HepG2 (cell line): ENCODE data around the gene NMT2. TPM values are rescaled to one million over a fixed set of nuclear protein-coding genes. Genes with fewer than 3 reads are reported as not detected.

Source experiments
- ARHGAP35 ChIP-seq: sonication (generic); formaldehyde crosslinking; IDR thresholded peaks from 2 replicates; pipeline ENCODE4 v1.9.0; 2022; ENCODE audit warnings: mild to moderate bottlenecking, inconsistent platforms, moderate library complexity, missing genetic modification reagents, borderline replicate concordance
- CENPT ChIP-seq: sonication (generic); formaldehyde crosslinking; IDR thresholded peaks from 2 replicates; pipeline ENCODE4 v1.8.0; 2022; ENCODE audit warnings: low read depth, mild to moderate bottlenecking, moderate library complexity, missing genetic modification reagents
- HNF4A ChIP-seq: sonication (generic); formaldehyde crosslinking; IDR thresholded peaks from 2 replicates; pipeline ENCODE4 v1.4.0; 2020; ENCODE audit warnings: missing genetic modification reagents
- KMT2A ChIP-seq: sonication (generic); formaldehyde crosslinking; IDR thresholded peaks from 2 replicates; pipeline ENCODE4 v1.4.0; 2020; ENCODE audit warnings: missing genetic modification reagents
- MEIS1 ChIP-seq: sonication (generic); formaldehyde crosslinking; IDR thresholded peaks from 2 replicates; pipeline ENCODE4 v1.9.0; 2021; ENCODE audit warnings: mild to moderate bottlenecking, missing genetic modification reagents, moderate library complexity, borderline replicate concordance
- NFATC3 ChIP-seq: sonication (generic); formaldehyde crosslinking; IDR thresholded peaks from 2 replicates; pipeline ENCODE4 v1.5.1; 2020; ENCODE audit warnings: mild to moderate bottlenecking, missing genetic modification reagents
- NR2F6 ChIP-seq, 2 experiments: IDR thresholded peaks; 2 replicates each; pipeline ENCODE4 v1.6.1; 2016; ENCODE audit warnings: antibody characterized with exemption in 1 of 2, mild to moderate bottlenecking in 1 of 2
- POLR2A ChIP-seq, 2 experiments: IDR thresholded peaks; 2 replicates each; pipeline ENCODE4 v1.6.1; 2011; ENCODE audit warnings: low read depth in 2 of 2, low read length in 2 of 2, mild to moderate bottlenecking in 1 of 2, moderate library complexity in 1 of 2; ENCODE audit not compliant: insufficient read depth in 1 of 2
- TEAD3 ChIP-seq: optimal IDR thresholded peaks from 2 replicates; pipeline ENCODE3; 2016; ENCODE audit warnings: borderline replicate concordance
- YEATS2 ChIP-seq: sonication (generic); formaldehyde crosslinking; IDR thresholded peaks from 2 replicates; pipeline ENCODE4 v1.4.0; 2020; ENCODE audit warnings: missing genetic modification reagents, borderline replicate concordance
- ZBTB1 ChIP-seq: sonication (generic); formaldehyde crosslinking; IDR thresholded peaks from 2 replicates; pipeline ENCODE4 v1.4.0; 2020; ENCODE audit warnings: missing genetic modification reagents, borderline replicate concordance
- ZNF253 ChIP-seq: sonication (generic); formaldehyde crosslinking; IDR thresholded peaks from 2 replicates; pipeline ENCODE4 v1.8.0; 2022; ENCODE audit warnings: mild to moderate bottlenecking, missing genetic modification reagents, borderline replicate concordance
- ZNF629 ChIP-seq: sonication (generic); formaldehyde crosslinking; conservative IDR thresholded peaks from 2 replicates; pipeline ENCODE4 v1.5.0; 2020; ENCODE audit warnings: missing genetic modification reagents
- ZNF746 ChIP-seq: sonication (generic); formaldehyde crosslinking; IDR thresholded peaks from 2 replicates; pipeline ENCODE4 v1.8.0; 2022; ENCODE audit warnings: mild to moderate bottlenecking, missing genetic modification reagents
- polyA plus RNA-seq, 8 experiments: library from polyadenylated mRNA; depleted of rRNA in 3 of 8; stranded (reverse) in 7 of 8; unstranded in 1 of 8; fragments of >200 nt; fragmentation: Illumina TruSeq in 4 of 8; extraction: Trizol in 4 of 8; gene quantifications; 2 replicates each; pipeline versions ENCODE4 v1.2.1 to v1.2.3, GENCODE V29; 2011 to 2016; ENCODE audit warnings: low read depth in 4 of 8, missing spikeins in 1 of 8, mixed read lengths in 1 of 8; ENCODE audit not compliant: insufficient read depth in 1 of 8
- total RNA-seq, 5 experiments: library from RNA; depleted of rRNA; stranded (reverse); fragments of >200 nt; fragmentation: Illumina TruSeq; extraction: Trizol; gene quantifications; 2 replicates each; pipeline ENCODE4 v1.2.3, GENCODE V29; 2016; ENCODE audit warnings: low read depth in 1 of 5
- TF ChIP-seq, protein P1 (sequence below), 2 experiments: sonication (generic) in 1 of 2; formaldehyde crosslinking in 1 of 2; IDR thresholded peaks; 2 replicates each; pipeline versions ENCODE4 v1.4.0 to v1.6.1; 2016 to 2020; ENCODE audit warnings: borderline replicate concordance in 1 of 2, low read depth in 1 of 2, mild to moderate bottlenecking in 1 of 2, missing genetic modification reagents in 1 of 2
- TF ChIP-seq, protein P2 (sequence below): sonication (generic); formaldehyde crosslinking; IDR thresholded peaks from 2 replicates; pipeline ENCODE4 v1.5.0; 2020; ENCODE audit warnings: mild to moderate bottlenecking, missing genetic modification reagents
- TF ChIP-seq, protein P3 (sequence below): sonication (generic); formaldehyde crosslinking; IDR thresholded peaks from 2 replicates; pipeline ENCODE4 v1.8.0; 2022; ENCODE audit warnings: missing genetic modification reagents, mild to moderate bottlenecking, moderate library complexity, borderline replicate concordance

Gene NMT2
- total and polyA plus RNA-seq, 2 of the 13 experiments (the other 11 are each of a cell fraction or from before 2014, with no cell fraction given), result 10.1 to 23.8 TPM

DNA sequence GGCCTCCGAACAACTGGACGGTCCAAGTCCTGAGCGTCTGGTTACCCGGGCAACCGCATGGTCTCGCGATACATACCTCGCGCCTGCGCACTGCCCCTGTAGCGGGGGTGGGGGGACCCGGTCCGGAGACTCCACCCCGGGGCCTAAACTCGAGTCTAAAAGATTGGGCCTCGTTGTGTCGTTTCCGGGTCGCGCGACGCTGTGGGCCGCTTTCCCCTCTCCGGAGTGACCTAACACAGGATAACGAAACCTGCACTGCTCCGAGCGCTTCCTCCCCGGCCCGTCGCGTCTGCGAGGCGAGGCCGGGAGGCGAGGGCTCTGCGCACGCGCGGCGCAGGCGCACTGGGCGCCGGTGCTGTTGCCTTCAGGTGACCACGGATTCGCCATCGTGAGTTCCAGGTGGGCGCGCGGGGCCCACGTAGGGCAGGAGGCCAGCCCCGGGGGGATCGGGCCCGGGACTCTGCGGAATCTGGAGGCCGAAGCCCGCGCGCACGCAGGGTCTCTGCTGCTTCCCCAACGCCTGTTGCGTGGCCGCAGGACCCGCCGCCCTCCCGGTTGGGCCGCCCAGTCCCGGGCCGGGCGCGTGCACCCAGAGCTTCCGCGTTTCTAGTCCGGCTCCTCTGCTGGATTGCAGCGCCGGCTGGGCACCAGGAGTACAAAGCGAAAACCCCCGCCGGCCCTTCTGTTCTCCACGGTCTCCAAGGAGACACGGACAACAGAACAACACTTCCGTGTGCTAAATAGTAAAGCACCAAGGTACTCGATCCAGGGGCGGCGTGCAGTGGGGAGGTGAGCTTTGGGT is 71.3 kb downstream of the NMT2 start, which contains the start of gene RPP38 (continued):
- TF ChIP-seq, protein P1, sequence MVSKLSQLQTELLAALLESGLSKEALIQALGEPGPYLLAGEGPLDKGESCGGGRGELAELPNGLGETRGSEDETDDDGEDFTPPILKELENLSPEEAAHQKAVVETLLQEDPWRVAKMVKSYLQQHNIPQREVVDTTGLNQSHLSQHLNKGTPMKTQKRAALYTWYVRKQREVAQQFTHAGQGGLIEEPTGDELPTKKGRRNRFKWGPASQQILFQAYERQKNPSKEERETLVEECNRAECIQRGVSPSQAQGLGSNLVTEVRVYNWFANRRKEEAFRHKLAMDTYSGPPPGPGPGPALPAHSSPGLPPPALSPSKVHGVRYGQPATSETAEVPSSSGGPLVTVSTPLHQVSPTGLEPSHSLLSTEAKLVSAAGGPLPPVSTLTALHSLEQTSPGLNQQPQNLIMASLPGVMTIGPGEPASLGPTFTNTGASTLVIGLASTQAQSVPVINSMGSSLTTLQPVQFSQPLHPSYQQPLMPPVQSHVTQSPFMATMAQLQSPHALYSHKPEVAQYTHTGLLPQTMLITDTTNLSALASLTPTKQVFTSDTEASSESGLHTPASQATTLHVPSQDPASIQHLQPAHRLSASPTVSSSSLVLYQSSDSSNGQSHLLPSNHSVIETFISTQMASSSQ (IDR thresholded peaks at IDR 0.05; ENCODE audit: low read depth), result no peak
- TF ChIP-seq, protein P1 (CRISPR knock-in tag; IDR thresholded peaks at IDR 0.05; ENCODE audit: borderline replicate concordance), result peak; percentile 74
- TF ChIP-seq NFATC3 (0 out of 2 replicates have a peak, but pooled peaks have one; percentile 48), ZBTB1 (no peak), KMT2A (CRISPR knock-in tag) (peak; percentile 89), NR2F6 (IDR thresholded peaks at IDR 0.05) (no peak), NR2F6 (CRISPR knock-in tag; IDR thresholded peaks at IDR 0.05) (0 out of 2 replicates have a peak, but pooled peaks have one; percentile 11), TEAD3 (CRISPR knock-in tag) (no peak), HNF4A (peak; percentile 3; the same call in 1 of the 2 replicates), ZNF253 (CRISPR knock-in tag) (0 out of 2 replicates have a peak, but pooled peaks have one; percentile 20), ZNF629 (0 out of 2 replicates have a peak, but pooled peaks have one; percentile 24), POLR2A (IDR thresholded peaks at IDR 0.05; ENCODE audit: insufficient read depth in 1 of 2, low read depth in 2 of 2, low read length in 2 of 2) (peak; percentile 66 to 95), ZNF746 (CRISPR knock-in tag) (no peak), ARHGAP35 (CRISPR knock-in tag) (peak; percentile 94; the same call in 1 of the 2 replicates), MEIS1 (CRISPR knock-in tag) (peak; percentile 84; the same call in 1 of the 2 replicates), YEATS2 (CRISPR knock-in tag) (peak; percentile 92), CENPT (CRISPR knock-in tag) (peak; percentile 43; the same call in 1 of the 2 replicates)
- TF ChIP-seq, protein P2, sequence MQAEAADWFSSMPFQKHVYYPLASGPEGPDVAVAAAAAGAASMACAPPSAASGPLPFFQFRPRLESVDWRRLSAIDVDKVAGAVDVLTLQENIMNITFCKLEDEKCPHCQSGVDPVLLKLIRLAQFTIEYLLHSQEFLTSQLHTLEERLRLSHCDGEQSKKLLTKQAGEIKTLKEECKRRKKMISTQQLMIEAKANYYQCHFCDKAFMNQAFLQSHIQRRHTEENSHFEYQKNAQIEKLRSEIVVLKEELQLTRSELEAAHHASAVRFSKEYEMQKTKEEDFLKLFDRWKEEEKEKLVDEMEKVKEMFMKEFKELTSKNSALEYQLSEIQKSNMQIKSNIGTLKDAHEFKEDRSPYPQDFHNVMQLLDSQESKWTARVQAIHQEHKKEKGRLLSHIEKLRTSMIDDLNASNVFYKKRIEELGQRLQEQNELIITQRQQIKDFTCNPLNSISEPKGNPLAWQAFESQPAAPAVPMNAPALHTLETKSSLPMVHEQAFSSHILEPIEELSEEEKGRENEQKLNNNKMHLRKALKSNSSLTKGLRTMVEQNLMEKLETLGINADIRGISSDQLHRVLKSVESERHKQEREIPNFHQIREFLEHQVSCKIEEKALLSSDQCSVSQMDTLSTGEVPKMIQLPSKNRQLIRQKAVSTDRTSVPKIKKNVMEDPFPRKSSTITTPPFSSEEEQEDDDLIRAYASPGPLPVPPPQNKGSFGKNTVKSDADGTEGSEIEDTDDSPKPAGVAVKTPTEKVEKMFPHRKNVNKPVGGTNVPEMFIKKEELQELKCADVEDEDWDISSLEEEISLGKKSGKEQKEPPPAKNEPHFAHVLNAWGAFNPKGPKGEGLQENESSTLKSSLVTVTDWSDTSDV (CRISPR knock-in tag), result peak; percentile 90; the same call in 1 of the 2 replicates
- TF ChIP-seq, protein P3, sequence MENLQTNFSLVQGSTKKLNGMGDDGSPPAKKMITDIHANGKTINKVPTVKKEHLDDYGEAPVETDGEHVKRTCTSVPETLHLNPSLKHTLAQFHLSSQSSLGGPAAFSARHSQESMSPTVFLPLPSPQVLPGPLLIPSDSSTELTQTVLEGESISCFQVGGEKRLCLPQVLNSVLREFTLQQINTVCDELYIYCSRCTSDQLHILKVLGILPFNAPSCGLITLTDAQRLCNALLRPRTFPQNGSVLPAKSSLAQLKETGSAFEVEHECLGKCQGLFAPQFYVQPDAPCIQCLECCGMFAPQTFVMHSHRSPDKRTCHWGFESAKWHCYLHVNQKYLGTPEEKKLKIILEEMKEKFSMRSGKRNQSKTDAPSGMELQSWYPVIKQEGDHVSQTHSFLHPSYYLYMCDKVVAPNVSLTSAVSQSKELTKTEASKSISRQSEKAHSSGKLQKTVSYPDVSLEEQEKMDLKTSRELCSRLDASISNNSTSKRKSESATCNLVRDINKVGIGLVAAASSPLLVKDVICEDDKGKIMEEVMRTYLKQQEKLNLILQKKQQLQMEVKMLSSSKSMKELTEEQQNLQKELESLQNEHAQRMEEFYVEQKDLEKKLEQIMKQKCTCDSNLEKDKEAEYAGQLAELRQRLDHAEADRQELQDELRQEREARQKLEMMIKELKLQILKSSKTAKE (CRISPR knock-in tag), result 0 out of 2 replicates have a peak, but pooled peaks have one; percentile 20
